Heart right ventricle (tissue), 16 donors: ENCODE data around the gene LNX1. TPM values are rescaled to one million over a fixed set of nuclear protein-coding genes. Genes with fewer than 3 reads are reported as not detected.
A peak's percentile ranks its signal among the peaks of the same experiment; 100 is the strongest.

Source experiments
- ATAC-seq, 8 donors: fragments of 200-7000 bp; cut with Tn5 transposase; one replicate each; pipeline ENCODE4 v1.9.1; 2020; ENCODE audit warnings: mild to moderate bottlenecking in 8 of 8, moderate library complexity in 8 of 8, moderate number of reproducible peaks in 1 of 8
- DNase-seq, 2 donors: peaks; one replicate each; pipeline ENCODE4 v3.0.0-alpha.2; 2020
- H3K27ac ChIP-seq, 10 donors: fragments of 200-600 bp; sonication (generic) in 2 of 10; one replicate each; pipeline versions ENCODE4 v1.5.0 to v1.8.0; 2020 to 2022; ENCODE audit warnings: mild to moderate bottlenecking in 3 of 10
- H3K27me3 ChIP-seq, 7 donors: fragments of 200-600 bp; one replicate each; pipeline ENCODE4 v1.8.0; 2021 to 2022; ENCODE audit warnings: mild to moderate bottlenecking in 2 of 7
- H3K36me3 ChIP-seq, 9 donors: fragments of 200-600 bp; sonication (generic) in 1 of 9; one replicate each; pipeline versions ENCODE4 v1.5.0 to v1.8.0; 2020 to 2022; ENCODE audit warnings: mild to moderate bottlenecking in 2 of 9
- H3K4me1 ChIP-seq, 9 donors: fragments of 200-600 bp; sonication (generic) in 1 of 9; one replicate each; pipeline versions ENCODE4 v1.5.0 to v1.8.0; 2020 to 2022; ENCODE audit warnings: mild to moderate bottlenecking in 4 of 9
- H3K4me3 ChIP-seq, 10 donors: fragments of 200-600 bp; sonication (generic) in 2 of 10; one replicate each; pipeline versions ENCODE4 v1.5.0 to v1.8.0; 2020 to 2022; ENCODE audit warnings: mild to moderate bottlenecking in 7 of 10, moderate library complexity in 2 of 10
- H3K9me3 ChIP-seq, 11 donors: fragments of 200-600 bp in 10 of 11; sonication (generic) in 2 of 11; one replicate each; pipeline versions ENCODE4 v1.5.0 to v1.8.0; 2013 to 2022; ENCODE audit warnings: mild to moderate bottlenecking in 2 of 11, control low read depth in 1 of 11, moderate library complexity in 1 of 11
- WGBS, 2 donors: extraction: QIAGEN DNeasy Blood & Tissue Kit; methylation state at CpG; one replicate each; pipeline ENCODE4 v1.1.7; 2013; ENCODE audit warnings: inconsistent platforms in 1 of 2; 5-methylcytosine and 5-hydroxymethylcytosine counted together
- intact Hi-C, 10 donors: fragments of 100-400 bp; cut with DNase I; formaldehyde crosslinking; loops; one replicate each; pipeline versions ENCODE4 v1.11.1 to v1.14.2; 2022
- polyA plus RNA-seq, 2 donors: library from polyadenylated mRNA; stranded (reverse); fragments of 200-250 nt; gene quantifications; one replicate each; pipeline ENCODE4 v1.2.3, GENCODE V29; 2013
- total RNA-seq, 10 donors: library from RNA; stranded (reverse); fragmentation: NEBNext Ultra II Directional in 3 of 10; extraction: Animal tissue kit (Norgen Biotek cat#: 25700) in 3 of 10; gene quantifications; one replicate each; pipeline versions ENCODE4 v1.2.1 to v1.2.4, GENCODE V29; 2021 to 2023
- TF ChIP-seq, protein P1 (sequence below), 9 donors: fragments of 200-600 bp; sonication (generic) in 2 of 9; IDR thresholded peaks; one replicate each; pipeline versions ENCODE4 v1.5.0 to v1.8.0; 2021 to 2022; ENCODE audit warnings: antibody characterized with exemption in 9 of 9, mild to moderate bottlenecking in 5 of 9, moderate library complexity in 1 of 9
- donor health status: Arrhythmogenic right ventricular cardiomyopathy.
- donor health status: ischemic (EF 13 %, LVEDD 7.1; RV severe dilation, severe dysfunction).
- donor health status: healthy with polysubstance abuse.
- donor health status: DM: no; HTN: yes; CAD: no.
- donor health status: DM: no; HTN: no; CAD: no.
- donor health status: ischemic (EF 25% LVEDD 6.9; RV normal size, moderate dysfunction).
- donor health status: ischemic (EF 25% LVEDD 5.7; RV mildly dilated, moderate dysfunction).
- donor health status: healthy.
- donor health status: DM: yes; HTN: yes; CAD: no.
- donor health status: Ischemic cardiomyopathy.
- donor health status: ischemic (EF 35%, LVEDD 5.7; RV mildly dilated, moderate dysfunction).
- donor health status: nonischemic (EF 11% LVEDD 7.7; RV severe dilation, severe dysfunction).
- donor health status: DM: yes; HTN: yes; CAD: no.
- donor health status: PGD.
- donor health status: ischemic (EF 29% LVEDD 5.4; RV normal size, mild dysfunction).
- donor health status: nonischemic (EF 23%, LVEDD 6.1; RV moderate dilation, normal function).

Gene LNX1
- total and polyA plus RNA-seq, 12 donors = 2.0 to 16.1 (median 5.6) TPM

DNA sequence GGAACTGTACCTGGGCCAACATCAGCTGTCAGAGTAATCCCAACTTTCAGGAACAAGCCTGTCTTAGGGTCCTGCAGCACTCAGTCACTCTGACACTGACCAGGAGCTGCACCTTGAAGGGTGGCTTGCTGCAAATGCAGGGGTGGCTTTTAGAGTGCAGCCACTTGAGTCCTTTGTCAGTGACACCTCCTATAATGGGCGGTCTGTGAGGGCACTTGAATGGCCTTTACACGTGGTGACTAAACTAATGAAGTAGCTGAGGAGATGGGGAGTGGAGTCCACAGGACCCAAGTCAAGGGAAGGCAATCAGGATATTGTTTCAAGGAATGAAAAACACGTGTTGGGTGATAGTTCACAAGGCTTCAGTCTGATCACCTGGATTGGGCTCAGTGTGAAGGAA, 11.1 kb upstream of the LNX1 start:
- 69 to 72% methylated on average over 3 of the region's 3 CpGs for WGBS, 2 donors
- TF ChIP-seq, protein P1, sequence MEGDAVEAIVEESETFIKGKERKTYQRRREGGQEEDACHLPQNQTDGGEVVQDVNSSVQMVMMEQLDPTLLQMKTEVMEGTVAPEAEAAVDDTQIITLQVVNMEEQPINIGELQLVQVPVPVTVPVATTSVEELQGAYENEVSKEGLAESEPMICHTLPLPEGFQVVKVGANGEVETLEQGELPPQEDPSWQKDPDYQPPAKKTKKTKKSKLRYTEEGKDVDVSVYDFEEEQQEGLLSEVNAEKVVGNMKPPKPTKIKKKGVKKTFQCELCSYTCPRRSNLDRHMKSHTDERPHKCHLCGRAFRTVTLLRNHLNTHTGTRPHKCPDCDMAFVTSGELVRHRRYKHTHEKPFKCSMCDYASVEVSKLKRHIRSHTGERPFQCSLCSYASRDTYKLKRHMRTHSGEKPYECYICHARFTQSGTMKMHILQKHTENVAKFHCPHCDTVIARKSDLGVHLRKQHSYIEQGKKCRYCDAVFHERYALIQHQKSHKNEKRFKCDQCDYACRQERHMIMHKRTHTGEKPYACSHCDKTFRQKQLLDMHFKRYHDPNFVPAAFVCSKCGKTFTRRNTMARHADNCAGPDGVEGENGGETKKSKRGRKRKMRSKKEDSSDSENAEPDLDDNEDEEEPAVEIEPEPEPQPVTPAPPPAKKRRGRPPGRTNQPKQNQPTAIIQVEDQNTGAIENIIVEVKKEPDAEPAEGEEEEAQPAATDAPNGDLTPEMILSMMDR (IDR thresholded peaks at IDR 0.05) = no peak
- Histone ChIP-seq H3K9me3 (peaks cover 0 to 4% (median 0%) of the 10 kb centered on the region in 11 donors), H3K36me3 (no peaks in the 10 kb centered on the region), H3K27me3 (no peaks in the 10 kb centered on the region), H3K4me1 (no peaks in the 10 kb centered on the region), H3K4me3 (no peak overlapping the region), H3K27ac (no peak overlapping the region)
- intact Hi-C loops = no loop called here
- ATAC-seq (no peak), DNase-seq (no peak)

DNA sequence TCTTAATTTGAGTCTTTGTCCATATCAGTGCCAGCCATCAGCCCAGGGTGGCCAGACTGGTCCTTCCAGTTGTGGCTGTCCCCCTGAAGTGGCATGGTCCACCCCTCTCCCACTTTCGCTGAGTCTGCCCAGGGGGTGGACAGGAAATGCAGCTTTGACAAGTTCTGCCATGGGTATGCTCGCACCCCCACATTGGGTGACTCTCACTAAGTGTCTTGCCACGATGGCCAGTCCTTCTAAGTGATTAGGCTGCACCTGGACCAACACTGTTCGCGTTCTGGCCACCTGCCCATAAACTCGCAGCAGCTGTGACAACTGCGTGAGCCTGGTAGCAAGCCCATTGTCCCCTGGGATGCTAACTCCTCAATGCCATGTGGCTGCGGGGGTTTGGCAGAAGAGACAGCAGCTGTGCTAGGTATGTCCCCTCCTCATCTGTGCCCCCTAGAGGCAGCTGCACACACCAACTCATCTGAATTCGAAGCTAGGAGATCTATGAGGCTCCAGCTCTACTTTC, 10.0 kb upstream of the LNX1 start:
- Histone ChIP-seq H3K27ac (no peak overlapping the region), H3K27me3 (no peaks in the 10 kb centered on the region), H3K4me3 (no peak overlapping the region), H3K36me3 (no peaks in the 10 kb centered on the region), H3K9me3 (peaks cover 0 to 4% (median 0%) of the 10 kb centered on the region in 11 donors), H3K4me1 (no peaks in the 10 kb centered on the region)
- intact Hi-C loops = no loop called here
- TF ChIP-seq, protein P1 (IDR thresholded peaks at IDR 0.05) = peak in 8 of 9 donors; percentile 8 to 47 (median 34)
- ATAC-seq (peak in 3 of 8 donors; percentile 50 to 56 (median 53)), DNase-seq (peak in 1 of 2 donors; percentile 21)
- 70 to 71% methylated on average over 9 of the region's 9 CpGs for WGBS, 2 donors

DNA sequence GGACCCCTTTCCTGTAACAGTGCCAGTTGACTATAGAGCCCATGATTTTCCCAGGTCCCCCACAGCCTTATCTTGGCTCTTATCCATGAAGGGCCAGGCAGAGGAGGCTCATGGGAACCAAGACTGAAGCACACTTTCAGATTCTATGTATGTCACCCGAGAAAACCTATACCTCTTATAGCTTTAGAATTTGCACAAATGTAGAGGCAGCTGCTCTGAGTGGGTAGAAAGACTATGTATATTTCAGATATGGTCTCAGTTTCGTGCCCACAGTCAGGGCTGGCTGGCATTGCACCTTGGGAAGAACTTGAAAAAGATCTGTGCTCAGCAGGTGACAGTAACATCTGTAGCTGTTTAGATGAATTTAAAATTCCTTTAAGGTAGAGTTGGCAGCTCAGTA, 8.3 kb upstream of the LNX1 start:
- WGBS, 2 donors = 88 to 91% methylated on average over 2 of the region's 2 CpGs
- intact Hi-C loops = loop anchor here in 1 of 10 donors (10.0 kb wide), 1 partner anchor 105 kb away; no protein-coding TSS in a partner anchor
- ATAC-seq = no peak

DNA sequence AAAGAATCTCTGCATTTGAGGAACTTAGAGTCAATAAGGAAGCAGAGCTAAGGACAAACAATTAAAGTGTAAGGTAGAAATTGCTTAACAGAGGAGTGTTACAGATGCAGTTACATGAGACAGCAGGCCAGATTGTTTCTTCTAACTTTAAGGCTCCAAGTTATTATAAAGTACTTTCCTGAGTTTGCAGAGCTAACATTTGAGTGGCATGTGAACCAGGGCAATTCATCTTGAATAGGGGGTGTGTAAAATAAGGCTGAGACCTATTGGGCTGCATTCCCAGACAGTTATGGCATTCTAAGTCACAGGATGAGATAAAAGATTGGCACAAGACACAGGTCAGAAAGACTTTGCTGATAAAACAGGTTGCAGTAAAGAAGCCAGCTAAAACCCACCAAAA, 7.6 kb upstream of the LNX1 start:
- intact Hi-C loops = loop anchor here in 1 of 10 donors (10.0 kb wide), 1 partner anchor 106 kb away; no protein-coding TSS in a partner anchor
- H3K9me3 ChIP-seq = no peaks in the 10 kb centered on the region
- no peak for DNase-seq
- no peaks in the 10 kb centered on the region for H3K36me3 ChIP-seq
- no peak overlapping the region for H3K27ac ChIP-seq
- H3K4me1 ChIP-seq = no peaks in the 10 kb centered on the region
- TF ChIP-seq, protein P1 (IDR thresholded peaks at IDR 0.05) = no peak
- H3K27me3 ChIP-seq = no peaks in the 10 kb centered on the region
- no peak overlapping the region for H3K4me3 ChIP-seq
- ATAC-seq = no peak

More for the DNA sequence above, 8.3 kb upstream of the LNX1 start:
- Histone ChIP-seq H3K4me1 (no peaks in the 10 kb centered on the region), H3K4me3 (no peak overlapping the region), H3K27ac (no peak overlapping the region), H3K27me3 (no peaks in the 10 kb centered on the region), H3K9me3 (no peaks in the 10 kb centered on the region), H3K36me3 (no peaks in the 10 kb centered on the region)
- DNase-seq = no peak
- TF ChIP-seq, protein P1 (IDR thresholded peaks at IDR 0.05) = no peak
